Keratinocyte (primary cell): Measurements from ENCODE around the gene TMCC2. TPM values are rescaled to one million over a fixed set of nuclear protein-coding genes. Genes with fewer than 3 reads are reported as not detected.

Source experiments
- DNase-seq: peaks from one replicate; pipeline ENCODE4 v3.0.0-alpha.2; 2011; ENCODE audit warnings: low read depth, missing footprints, low spot score
- FAIRE-seq: peaks from 2 replicates; lab custom pipeline; 2011; peaks lifted over from hg19 to GRCh38; lab: Jason Lieb, UNC
- H2AFZ ChIP-seq: 2 replicates; pipeline ENCODE4 v1.6.0; 2012; ENCODE audit warnings: low read length, control low read depth, inconsistent platforms; ENCODE audit not compliant: control insufficient read depth
- H3K27ac ChIP-seq: 2 replicates; pipeline ENCODE4 v1.5.1; 2011; ENCODE audit warnings: low read length; ENCODE audit not compliant: control insufficient read depth, insufficient read depth
- H3K27me3 ChIP-seq: 3 replicates; pipeline ENCODE4 v1.6.0; 2011; ENCODE audit warnings: low read length; ENCODE audit not compliant: control insufficient read depth, insufficient read depth; ENCODE audit errors: extremely low read depth
- H3K36me3 ChIP-seq, 2 experiments: 2 replicates in 1 of 2; 3 replicates in 1 of 2; pipeline ENCODE4 v1.5.1; 2011; ENCODE audit warnings: low read length in 2 of 2, mild to moderate bottlenecking in 1 of 2; ENCODE audit not compliant: control insufficient read depth in 2 of 2, insufficient read depth in 2 of 2; ENCODE audit errors: extremely low read depth in 1 of 2
- H3K4me1 ChIP-seq: 3 replicates; pipeline ENCODE4 v1.5.1; 2011; ENCODE audit warnings: low read length; ENCODE audit not compliant: control insufficient read depth, insufficient read depth; ENCODE audit errors: extremely low read depth
- H3K4me2 ChIP-seq: 3 replicates; pipeline ENCODE4 v1.6.0; 2011; ENCODE audit warnings: low read depth, low read length; ENCODE audit not compliant: control insufficient read depth, insufficient read depth; ENCODE audit errors: extremely low read depth
- H3K4me3 ChIP-seq, 3 experiments: fragments of 200-600 bp in 1 of 3; sonication (generic) in 1 of 3; 2 replicates in 2 of 3; 3 replicates in 1 of 3; pipeline ENCODE4 v1.5.1; 2011 to 2016; ENCODE audit warnings: low read length in 3 of 3, mild to moderate bottlenecking in 3 of 3, control low read depth in 2 of 3, inconsistent platforms in 1 of 3, low read depth in 1 of 3, mixed read lengths in 1 of 3, mixed run types in 1 of 3, moderate library complexity in 1 of 3; ENCODE audit not compliant: control insufficient read depth in 2 of 3, insufficient read depth in 2 of 3; ENCODE audit errors: extremely low read depth in 1 of 3
- H3K79me2 ChIP-seq: 2 replicates; pipeline ENCODE4 v1.6.0; 2012; ENCODE audit warnings: low read length; ENCODE audit not compliant: control insufficient read depth, insufficient read depth
- H3K9ac ChIP-seq: 3 replicates; pipeline ENCODE4 v1.6.0; 2011; ENCODE audit warnings: low read length; ENCODE audit not compliant: control insufficient read depth, insufficient read depth; ENCODE audit errors: extremely low read depth
- H3K9me1 ChIP-seq: 3 replicates; pipeline ENCODE4 v1.6.0; 2011; ENCODE audit warnings: low read length; ENCODE audit not compliant: control insufficient read depth, insufficient read depth; ENCODE audit errors: extremely low read depth
- H3K9me3 ChIP-seq: 2 replicates; pipeline ENCODE4 v1.5.1; 2012; ENCODE audit warnings: low read depth, low read length; ENCODE audit not compliant: control insufficient read depth
- H4K20me1 ChIP-seq: 3 replicates; pipeline ENCODE4 v1.6.0; 2011; ENCODE audit warnings: low read length; ENCODE audit not compliant: control insufficient read depth, insufficient read depth; ENCODE audit errors: extremely low read depth
- EZH2 ChIP-seq: IDR thresholded peaks from one replicate; pipeline ENCODE4 v1.6.1; 2012; ENCODE audit warnings: inconsistent platforms, mild to moderate bottlenecking, low read length, moderate library complexity
- dilution Hi-C: fragments of 300-500 bp; cut with MboI; formaldehyde crosslinking; loops from one replicate; pipeline ENCODE4 v1.7.0; 2020; ENCODE audit warnings: low sequenced_read_pairs; ENCODE audit not compliant: extremely low pct_ligation_motif_present
- polyA plus RNA-seq, 5 experiments: library from polyadenylated mRNA; depleted of rRNA in 3 of 5; stranded (reverse) in 3 of 5; stranded (forward) in 1 of 5; unstranded in 1 of 5; fragments of >200 nt; gene quantifications; 1 replicate in 1 of 5; 2 replicates in 3 of 5; 3 replicates in 1 of 5; pipeline versions ENCODE4 v1.2.1 to v1.2.3, GENCODE V29; 2011 to 2012; ENCODE audit warnings: missing spikeins in 2 of 5, low read depth in 1 of 5, low replicate concordance in 1 of 5
- TF ChIP-seq, protein P1 (sequence below), 3 experiments: IDR thresholded peaks in 1 of 3; conservative IDR thresholded peaks in 1 of 3; optimal IDR thresholded peaks in 1 of 3; 2 replicates in 2 of 3; 3 replicates in 1 of 3; pipeline versions ENCODE3 to v1.5.1; 2011; ENCODE audit warnings: low read length in 3 of 3, mild to moderate bottlenecking in 3 of 3, moderate library complexity in 2 of 3, control low read depth in 1 of 3, inconsistent platforms in 1 of 3; ENCODE audit not compliant: insufficient read depth in 2 of 3; ENCODE audit errors: extremely low read depth in 1 of 3

Gene TMCC2
- polyA plus RNA-seq, 1 donor (not counting 4 experiments of a cell fraction or from before 2014, with no cell fraction given) = 0.60 TPM

DNA sequence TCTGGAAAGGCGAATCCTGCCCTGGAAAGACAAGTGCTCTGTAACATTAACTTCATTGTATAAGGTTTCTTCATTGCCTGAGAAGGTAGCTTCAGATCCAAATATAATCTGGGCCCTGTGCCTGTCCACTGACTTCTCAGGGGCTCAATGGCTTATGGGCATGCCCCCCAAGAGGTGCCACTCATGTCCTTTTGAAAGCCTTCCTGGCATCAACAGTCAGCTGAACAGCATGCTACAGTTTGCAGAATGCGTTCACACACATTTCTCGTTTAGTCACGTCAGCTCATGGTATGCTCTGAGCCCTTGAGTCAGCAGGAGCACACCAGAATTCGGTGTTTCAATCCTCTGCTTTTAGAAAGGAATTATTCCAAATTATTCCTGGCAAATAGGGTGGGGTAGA is 23.8 kb downstream of the TMCC2 start:
- dilution Hi-C loops = no loop called here
- Histone ChIP-seq H3K4me3 (no peak overlapping the region), H3K27ac (no peak overlapping the region), H4K20me1 (no peaks in the 10 kb centered on the region), H3K27me3 (no peaks in the 10 kb centered on the region), H3K36me3 (no peaks in the 10 kb centered on the region), H3K9ac (no peak overlapping the region), H2AFZ (no peak overlapping the region), H3K4me1 (no peaks in the 10 kb centered on the region), H3K4me2 (no peak overlapping the region), H3K79me2 (no peaks in the 10 kb centered on the region), H3K9me1 (no peaks in the 10 kb centered on the region), H3K9me3 (no peaks in the 10 kb centered on the region)
- TF ChIP-seq, protein P1, sequence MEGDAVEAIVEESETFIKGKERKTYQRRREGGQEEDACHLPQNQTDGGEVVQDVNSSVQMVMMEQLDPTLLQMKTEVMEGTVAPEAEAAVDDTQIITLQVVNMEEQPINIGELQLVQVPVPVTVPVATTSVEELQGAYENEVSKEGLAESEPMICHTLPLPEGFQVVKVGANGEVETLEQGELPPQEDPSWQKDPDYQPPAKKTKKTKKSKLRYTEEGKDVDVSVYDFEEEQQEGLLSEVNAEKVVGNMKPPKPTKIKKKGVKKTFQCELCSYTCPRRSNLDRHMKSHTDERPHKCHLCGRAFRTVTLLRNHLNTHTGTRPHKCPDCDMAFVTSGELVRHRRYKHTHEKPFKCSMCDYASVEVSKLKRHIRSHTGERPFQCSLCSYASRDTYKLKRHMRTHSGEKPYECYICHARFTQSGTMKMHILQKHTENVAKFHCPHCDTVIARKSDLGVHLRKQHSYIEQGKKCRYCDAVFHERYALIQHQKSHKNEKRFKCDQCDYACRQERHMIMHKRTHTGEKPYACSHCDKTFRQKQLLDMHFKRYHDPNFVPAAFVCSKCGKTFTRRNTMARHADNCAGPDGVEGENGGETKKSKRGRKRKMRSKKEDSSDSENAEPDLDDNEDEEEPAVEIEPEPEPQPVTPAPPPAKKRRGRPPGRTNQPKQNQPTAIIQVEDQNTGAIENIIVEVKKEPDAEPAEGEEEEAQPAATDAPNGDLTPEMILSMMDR (optimal IDR thresholded peaks at IDR 0.05 in 1 of 3, IDR thresholded peaks at IDR 0.05 in 1 of 3, conservative IDR thresholded peaks at IDR 0.05 in 1 of 3; ENCODE audit: extremely low read depth in 1 of 3, insufficient read depth in 2 of 3, low read length in 3 of 3) = no peak
- TF ChIP-seq EZH2 = no peak
- no peak for DNase-seq
- FAIRE-seq = peak; percentile 26

DNA sequence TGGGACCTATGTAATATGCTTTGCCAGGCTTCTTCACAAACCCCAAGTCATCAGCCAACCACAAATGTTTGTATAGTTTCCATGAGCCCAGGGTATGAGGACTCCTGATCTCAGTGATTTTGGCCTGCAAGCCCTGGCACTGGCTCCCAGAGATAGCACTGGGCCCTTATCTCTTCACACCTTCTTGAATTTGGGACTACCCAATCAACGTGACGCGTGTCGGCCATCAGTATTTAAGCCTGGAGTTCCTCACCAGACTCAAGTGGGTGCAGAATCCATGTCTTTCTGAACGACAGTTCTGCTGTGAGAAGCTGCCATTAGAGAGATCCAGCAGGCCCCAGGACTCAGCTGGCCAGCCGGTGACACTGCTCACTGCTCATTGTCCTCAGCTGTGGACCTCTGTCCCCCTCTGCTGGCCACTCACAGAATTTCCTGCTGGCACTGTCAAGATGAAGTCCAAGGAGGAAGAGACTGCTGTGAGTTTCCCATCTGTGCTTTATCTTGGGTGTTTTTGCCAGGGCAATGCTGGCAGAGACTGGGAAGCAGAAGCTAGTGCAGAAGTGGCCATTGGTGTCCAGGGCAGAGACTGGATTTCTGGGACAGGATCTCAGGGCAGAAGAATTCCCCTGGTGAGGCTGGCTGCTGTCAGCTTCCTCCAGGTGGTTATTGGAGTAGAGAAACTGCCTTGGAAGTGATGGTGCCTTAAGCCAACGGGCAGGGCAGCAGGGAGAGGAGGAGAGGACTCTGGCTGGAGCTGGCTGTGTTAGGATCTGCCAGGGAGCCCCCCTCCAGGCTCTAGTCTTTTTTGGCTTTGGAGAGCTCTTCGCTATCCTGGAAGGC is 28.4 kb downstream of the TMCC2 start:
- DNase-seq (no peak), FAIRE-seq (peak; percentile 81)
- Histone ChIP-seq H3K4me2 (no peak overlapping the region), H3K9me1 (no peaks in the 10 kb centered on the region), H3K4me3 (no peak overlapping the region), H3K27ac (no peak overlapping the region), H3K79me2 (no peaks in the 10 kb centered on the region), H3K4me1 (peaks cover 20% of the 10 kb centered on the region), H3K36me3 (no peaks in the 10 kb centered on the region), H3K27me3 (no peaks in the 10 kb centered on the region), H4K20me1 (peaks cover 4% of the 10 kb centered on the region), H3K9ac (no peak overlapping the region), H3K9me3 (no peaks in the 10 kb centered on the region), H2AFZ (no peak overlapping the region)
- dilution Hi-C loops = no loop called here
- TF ChIP-seq, protein P1 (optimal IDR thresholded peaks at IDR 0.05 in 1 of 3, IDR thresholded peaks at IDR 0.05 in 1 of 3, conservative IDR thresholded peaks at IDR 0.05 in 1 of 3; ENCODE audit: extremely low read depth in 1 of 3, insufficient read depth in 2 of 3, low read length in 3 of 3) = peak; percentile 93 to 98 (median 97)
- TF ChIP-seq EZH2 = no peak
